ENCODE data around the gene AP5B1.

AP5B1 gene

DNA sequence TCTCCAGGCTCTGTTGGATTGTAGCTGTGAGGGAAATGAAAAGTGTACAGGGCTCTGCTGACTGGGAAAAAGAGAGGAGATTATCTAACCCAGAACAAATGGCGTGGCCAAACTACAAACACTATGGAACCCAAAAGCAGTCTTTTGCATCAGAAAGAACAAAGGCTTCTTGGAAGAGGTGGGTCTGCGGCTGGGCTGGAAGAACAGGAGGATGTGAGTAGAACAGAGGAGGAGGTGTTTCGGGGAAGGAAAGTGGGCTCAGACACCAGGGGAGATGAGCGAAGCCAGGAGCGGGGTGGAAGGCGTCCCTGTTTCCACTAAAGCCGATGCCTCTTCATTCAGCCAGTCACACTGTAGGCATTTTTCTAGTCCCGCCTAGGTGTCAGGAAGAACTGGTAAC lies 18.1 kb upstream of the AP5B1 start:
- no peaks in the 10 kb centered on the region for H3K4me1 ChIP-seq (ENCODE audit: insufficient read depth, low read length, severe bottlenecking)
- no peak overlapping the region for H2AFZ ChIP-seq (ENCODE audit: low read length)
- H3K4me3 ChIP-seq (ENCODE audit: low read depth, low read length, poor library complexity, severe bottlenecking) = no peak overlapping the region
- no peak overlapping the region for H3K27ac ChIP-seq (ENCODE audit: low read depth, low read length, poor library complexity, severe bottlenecking)
- H3F3A ChIP-seq (ENCODE audit: insufficient read depth, low read length) = no peaks in the 10 kb centered on the region
- TF ChIP-seq EZH2 (IDR thresholded peaks at IDR 0.05; ENCODE audit: borderline replicate concordance, low read length) = no peak
- TF ChIP-seq, protein P1, sequence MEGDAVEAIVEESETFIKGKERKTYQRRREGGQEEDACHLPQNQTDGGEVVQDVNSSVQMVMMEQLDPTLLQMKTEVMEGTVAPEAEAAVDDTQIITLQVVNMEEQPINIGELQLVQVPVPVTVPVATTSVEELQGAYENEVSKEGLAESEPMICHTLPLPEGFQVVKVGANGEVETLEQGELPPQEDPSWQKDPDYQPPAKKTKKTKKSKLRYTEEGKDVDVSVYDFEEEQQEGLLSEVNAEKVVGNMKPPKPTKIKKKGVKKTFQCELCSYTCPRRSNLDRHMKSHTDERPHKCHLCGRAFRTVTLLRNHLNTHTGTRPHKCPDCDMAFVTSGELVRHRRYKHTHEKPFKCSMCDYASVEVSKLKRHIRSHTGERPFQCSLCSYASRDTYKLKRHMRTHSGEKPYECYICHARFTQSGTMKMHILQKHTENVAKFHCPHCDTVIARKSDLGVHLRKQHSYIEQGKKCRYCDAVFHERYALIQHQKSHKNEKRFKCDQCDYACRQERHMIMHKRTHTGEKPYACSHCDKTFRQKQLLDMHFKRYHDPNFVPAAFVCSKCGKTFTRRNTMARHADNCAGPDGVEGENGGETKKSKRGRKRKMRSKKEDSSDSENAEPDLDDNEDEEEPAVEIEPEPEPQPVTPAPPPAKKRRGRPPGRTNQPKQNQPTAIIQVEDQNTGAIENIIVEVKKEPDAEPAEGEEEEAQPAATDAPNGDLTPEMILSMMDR (IDR thresholded peaks at IDR 0.05; ENCODE audit: low read length) = no peak
- H4K20me1 ChIP-seq (ENCODE audit: insufficient read depth, low read length) = no peaks in the 10 kb centered on the region
- peaks cover 6% of the 10 kb centered on the region; the same call in 1 of the 2 replicates for H3K27me3 ChIP-seq (ENCODE audit: insufficient read depth, low read length)
- no peaks in the 10 kb centered on the region for H3K36me3 ChIP-seq (ENCODE audit: insufficient read depth, low read length)
- H3K9me2 ChIP-seq (ENCODE audit: low read depth, low read length) = no peaks in the 10 kb centered on the region
- no peak overlapping the region for H3K4me2 ChIP-seq (ENCODE audit: low read length)
- H3K9ac ChIP-seq (ENCODE audit: low read length) = no peak overlapping the region
- no peaks in the 10 kb centered on the region for H3K9me3 ChIP-seq (ENCODE audit: low read length)
- no peaks in the 10 kb centered on the region for H3K79me2 ChIP-seq (ENCODE audit: insufficient read depth, low read length)

DNA sequence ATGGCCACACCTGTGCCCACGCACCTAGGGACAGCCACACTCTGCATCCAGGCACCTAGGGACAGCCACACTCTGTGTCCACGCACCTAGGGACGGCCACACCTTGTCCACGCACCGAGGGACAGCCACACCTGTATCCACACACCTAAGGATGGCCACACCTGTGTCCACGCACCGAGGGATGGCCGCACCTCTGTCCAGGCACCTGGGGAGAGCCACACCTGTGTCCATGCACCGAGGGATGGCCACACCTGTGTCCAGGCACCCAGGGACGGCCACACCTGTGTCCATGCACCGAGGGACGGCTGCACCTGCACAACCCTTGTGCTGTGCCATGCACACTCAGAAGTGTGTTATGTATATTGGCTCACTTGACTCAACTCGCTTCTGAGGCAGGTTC lies 16.9 kb upstream of the AP5B1 start:
- H3K9me2 ChIP-seq (ENCODE audit: low read depth, low read length) = no peaks in the 10 kb centered on the region
- TF ChIP-seq EZH2 (IDR thresholded peaks at IDR 0.05; ENCODE audit: borderline replicate concordance, low read length) = no peak
- TF ChIP-seq, protein P1 (IDR thresholded peaks at IDR 0.05; ENCODE audit: low read length) = no peak

DNA sequence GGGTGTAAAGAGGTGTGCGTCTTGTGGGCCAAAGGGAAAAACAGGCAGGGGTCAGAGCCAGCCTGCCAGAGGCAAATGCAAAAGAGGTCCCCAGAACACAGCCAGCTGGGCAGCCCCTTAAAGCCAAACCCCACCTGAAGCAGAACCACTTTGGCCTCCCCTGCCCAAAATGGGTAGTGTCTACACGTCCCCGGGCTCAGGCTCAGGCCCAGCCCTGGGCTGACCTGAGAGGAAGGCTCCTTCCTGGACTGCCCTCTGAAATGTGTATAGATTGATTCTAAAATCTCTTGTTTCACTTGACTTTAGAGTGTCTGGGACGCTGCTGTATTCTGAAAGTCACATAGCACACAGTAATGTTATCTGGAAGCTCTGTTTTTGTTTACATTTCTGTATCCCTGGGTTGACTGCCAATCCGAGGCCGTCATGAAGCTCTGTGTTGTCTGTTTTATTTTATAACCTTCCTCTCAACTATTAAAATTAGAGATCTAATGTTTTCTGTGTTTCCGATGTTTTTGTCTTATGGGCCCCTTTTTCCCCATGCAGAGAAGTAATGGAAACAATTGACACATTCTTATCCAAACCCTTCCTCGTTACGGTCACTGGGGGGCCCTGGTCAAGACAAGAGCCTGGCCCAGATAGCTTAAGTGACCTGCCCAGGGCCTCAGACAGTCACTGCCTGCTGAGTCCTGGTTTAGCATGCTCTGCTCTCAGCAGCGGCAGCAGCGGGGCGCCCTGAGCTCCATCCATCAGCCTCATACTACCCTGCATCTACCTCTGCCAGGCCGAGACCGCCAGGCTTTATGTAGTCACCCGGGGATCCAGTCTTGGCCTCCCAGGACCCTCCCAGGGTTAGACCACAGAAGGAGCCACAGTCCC lies 16.2 kb upstream of the AP5B1 start:
- no peaks in the 10 kb centered on the region for H3K9me3 ChIP-seq (ENCODE audit: low read length)
- H3K36me3 ChIP-seq (ENCODE audit: insufficient read depth, low read length) = no peaks in the 10 kb centered on the region
- no peaks in the 10 kb centered on the region for H3F3A ChIP-seq (ENCODE audit: insufficient read depth, low read length)
- peaks cover 1% of the 10 kb centered on the region for H3K4me1 ChIP-seq (ENCODE audit: insufficient read depth, low read length, severe bottlenecking)
- no peaks in the 10 kb centered on the region for H4K20me1 ChIP-seq (ENCODE audit: insufficient read depth, low read length)
- no peaks in the 10 kb centered on the region for H3K9me2 ChIP-seq (ENCODE audit: low read depth, low read length)
- H3K9ac ChIP-seq (ENCODE audit: low read length) = no peak overlapping the region
- no peak overlapping the region for H2AFZ ChIP-seq (ENCODE audit: low read length)
- peaks cover 6% of the 10 kb centered on the region; the same call in 1 of the 2 replicates for H3K27me3 ChIP-seq (ENCODE audit: insufficient read depth, low read length)
- no peak overlapping the region for H3K27ac ChIP-seq (ENCODE audit: low read depth, low read length, poor library complexity, severe bottlenecking)
- H3K4me3 ChIP-seq (ENCODE audit: low read depth, low read length, poor library complexity, severe bottlenecking) = no peak overlapping the region
- H3K4me2 ChIP-seq (ENCODE audit: low read length) = no peak overlapping the region
- no peak for TF ChIP-seq EZH2 (IDR thresholded peaks at IDR 0.05; ENCODE audit: borderline replicate concordance, low read length)
- TF ChIP-seq, protein P1 (IDR thresholded peaks at IDR 0.05; ENCODE audit: low read length) = no peak
- H3K79me2 ChIP-seq (ENCODE audit: insufficient read depth, low read length) = no peaks in the 10 kb centered on the region

More for the DNA sequence above, 16.9 kb upstream of the AP5B1 start:
- H2AFZ ChIP-seq (ENCODE audit: low read length) = no peak overlapping the region
- H3K4me3 ChIP-seq (ENCODE audit: low read depth, low read length, poor library complexity, severe bottlenecking) = no peak overlapping the region
- H3K79me2 ChIP-seq (ENCODE audit: insufficient read depth, low read length) = no peaks in the 10 kb centered on the region
- H3K4me1 ChIP-seq (ENCODE audit: insufficient read depth, low read length, severe bottlenecking) = no peaks in the 10 kb centered on the region
- H3K27me3 ChIP-seq (ENCODE audit: insufficient read depth, low read length) = peaks cover 6% of the 10 kb centered on the region; the same call in 1 of the 2 replicates
- no peaks in the 10 kb centered on the region for H3K9me3 ChIP-seq (ENCODE audit: low read length)
- H3F3A ChIP-seq (ENCODE audit: insufficient read depth, low read length) = no peaks in the 10 kb centered on the region
- no peaks in the 10 kb centered on the region for H3K36me3 ChIP-seq (ENCODE audit: insufficient read depth, low read length)
- H3K27ac ChIP-seq (ENCODE audit: low read depth, low read length, poor library complexity, severe bottlenecking) = no peak overlapping the region
- no peak overlapping the region for H3K9ac ChIP-seq (ENCODE audit: low read length)
- H4K20me1 ChIP-seq (ENCODE audit: insufficient read depth, low read length) = no peaks in the 10 kb centered on the region
- H3K4me2 ChIP-seq (ENCODE audit: low read length) = no peak overlapping the region

All from OCI-LY1 (cell line).